SJCRH30 (cell line): ENCODE results near the gene CXCL17. TPM values are rescaled to one million over a fixed set of nuclear protein-coding genes. Genes with fewer than 3 reads are reported as not detected.
"Not testable (repeated sequence)": the region's sequence is repeated elsewhere in the genome, so short reads cannot be mapped to it uniquely, and the experiment has no call there.

Experiments
- DNase-seq, 2 experiments: peaks; one replicate each; pipeline ENCODE4 v3.0.0-alpha.2; 2015 to 2020
- H3K27ac ChIP-seq: fragments of 250-450 bp; sonication (Bioruptor Pico); 2 replicates; pipeline ENCODE4 v1.5.1; 2020; ENCODE audit warnings: mild to moderate bottlenecking, moderate library complexity
- H3K27me3 ChIP-seq: fragments of 250-450 bp; sonication (Bioruptor Pico); 2 replicates; pipeline ENCODE4 v1.5.1; 2020; ENCODE audit warnings: mild to moderate bottlenecking, moderate library complexity
- H3K36me3 ChIP-seq: fragments of 250-450 bp; sonication (Bioruptor Pico); 2 replicates; pipeline ENCODE4 v1.5.1; 2020; ENCODE audit warnings: mild to moderate bottlenecking, moderate library complexity
- H3K4me1 ChIP-seq: fragments of 250-450 bp; sonication (Bioruptor Pico); 2 replicates; pipeline ENCODE4 v1.5.1; 2020; ENCODE audit warnings: mild to moderate bottlenecking, moderate library complexity
- H3K4me3 ChIP-seq: fragments of 250-450 bp; sonication (Bioruptor Pico); 2 replicates; pipeline ENCODE4 v1.5.1; 2020; ENCODE audit warnings: mild to moderate bottlenecking, moderate library complexity
- H3K9me3 ChIP-seq: fragments of 250-450 bp; sonication (Bioruptor Pico); replicated peaks from 2 replicates; pipeline ENCODE4 v1.5.1; 2020; ENCODE audit warnings: mild to moderate bottlenecking, moderate library complexity
- total RNA-seq: library from RNA; depleted of rRNA; stranded (reverse); fragments of >200 nt; shearing (Covaris generic); gene quantifications from 2 replicates; pipeline ENCODE4 v1.2.3, GENCODE V29; 2014

Gene CXCL17
- total RNA-seq, 1 experiment from 2014 or later: not detected

DNA sequence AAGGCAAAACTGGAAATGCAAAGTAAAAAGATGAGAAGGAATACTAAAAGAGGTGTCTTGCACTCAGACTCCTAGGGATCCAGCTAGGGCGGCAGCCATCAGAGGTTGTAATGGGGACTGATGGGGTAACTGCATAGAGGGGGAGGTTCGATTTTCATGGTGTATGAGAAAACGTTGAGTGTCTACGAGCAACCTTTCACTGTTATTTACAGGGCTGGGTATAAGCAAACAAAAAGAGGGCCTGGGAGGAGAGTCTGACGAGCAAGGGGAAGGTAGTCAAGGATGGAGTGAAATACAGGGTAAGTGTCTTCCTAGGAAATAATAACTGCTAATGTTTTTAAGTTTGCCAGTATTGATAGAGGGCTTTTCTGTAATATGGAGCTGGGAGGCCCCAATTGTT lies 5.6 kb upstream of the CXCL17 start:
- not testable (repeated sequence) for H3K9me3 ChIP-seq, H3K4me3 ChIP-seq, H3K27ac ChIP-seq, DNase-seq, H3K36me3 ChIP-seq, H3K4me1 ChIP-seq
- H3K27me3 ChIP-seq: peaks cover 15% of the 10 kb centered on the region; the same call in 1 of the 2 replicates

GRCh38 chr19:42445948-42446347 lies 3.2 kb upstream of the CXCL17 start:
- peaks cover 6% of the 10 kb centered on the region; the same call in 1 of the 2 replicates for H3K27me3 ChIP-seq
- no peak for DNase-seq
- no peaks in the 10 kb centered on the region for H3K36me3 ChIP-seq
- H3K4me1 ChIP-seq: peaks cover 9% of the 10 kb centered on the region; the same call in 1 of the 2 replicates
- H3K4me3 ChIP-seq: no peak overlapping the region
- no peak overlapping the region for H3K27ac ChIP-seq
- H3K9me3 ChIP-seq: no peaks in the 10 kb centered on the region

DNA sequence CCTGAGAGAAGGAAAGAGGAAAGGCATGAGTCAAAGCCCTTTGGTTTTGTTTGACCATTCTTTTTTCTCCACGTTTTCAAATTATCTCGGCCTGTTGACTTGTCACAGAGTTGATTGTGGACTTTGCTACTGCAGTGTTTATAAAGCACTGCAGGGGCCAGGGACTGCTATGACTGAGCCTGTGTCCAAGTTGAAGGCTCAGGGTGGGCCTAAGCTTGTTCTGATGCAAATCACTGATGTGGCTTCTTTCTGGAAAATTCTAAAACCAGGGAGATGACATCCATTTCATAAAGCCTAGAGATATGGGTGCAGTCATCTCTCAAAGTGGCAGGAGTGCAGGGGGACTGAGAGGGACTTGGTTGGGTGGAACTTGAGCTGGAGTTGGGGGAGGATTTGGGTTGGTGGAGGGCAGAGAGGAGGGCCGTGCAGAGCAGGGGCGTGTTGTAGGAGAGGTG lies 1.2 kb upstream of the CXCL17 start:
- Histone ChIP-seq H3K36me3 (no peaks in the 10 kb centered on the region), H3K9me3 (no peaks in the 10 kb centered on the region), H3K27ac (no peak overlapping the region), H3K4me1 (peaks cover 9% of the 10 kb centered on the region; the same call in 1 of the 2 replicates), H3K27me3 (no peaks in the 10 kb centered on the region), H3K4me3 (no peak overlapping the region)
- DNase-seq: no peak

DNA sequence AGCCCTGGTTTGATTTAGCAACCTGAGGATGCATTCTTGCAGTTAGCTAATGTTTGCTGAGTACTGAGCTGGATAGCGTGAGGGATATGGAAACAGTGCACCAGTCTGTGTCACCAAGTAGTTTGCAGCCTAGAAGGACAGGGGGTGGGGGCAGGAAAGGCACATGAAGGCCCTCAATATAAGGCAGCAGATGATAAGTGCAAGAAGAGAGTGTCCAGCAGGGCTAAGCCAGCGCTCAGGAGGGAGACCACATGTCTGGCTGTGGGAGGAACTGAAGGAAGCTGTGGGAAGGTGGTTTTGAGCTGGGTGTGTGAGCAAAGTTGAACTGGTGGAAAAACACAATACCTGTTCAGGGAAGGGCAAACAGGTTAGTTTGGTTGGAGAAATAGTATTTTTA lies 1.7 kb downstream of the CXCL17 start:
- no peaks in the 10 kb centered on the region for H3K36me3 ChIP-seq
- H3K27me3 ChIP-seq: no peaks in the 10 kb centered on the region
- peaks cover 9% of the 10 kb centered on the region; the same call in 1 of the 2 replicates for H3K4me1 ChIP-seq
- no peaks in the 10 kb centered on the region for H3K9me3 ChIP-seq
- no peak overlapping the region for H3K4me3 ChIP-seq
- DNase-seq: no peak
- no peak overlapping the region for H3K27ac ChIP-seq

DNA sequence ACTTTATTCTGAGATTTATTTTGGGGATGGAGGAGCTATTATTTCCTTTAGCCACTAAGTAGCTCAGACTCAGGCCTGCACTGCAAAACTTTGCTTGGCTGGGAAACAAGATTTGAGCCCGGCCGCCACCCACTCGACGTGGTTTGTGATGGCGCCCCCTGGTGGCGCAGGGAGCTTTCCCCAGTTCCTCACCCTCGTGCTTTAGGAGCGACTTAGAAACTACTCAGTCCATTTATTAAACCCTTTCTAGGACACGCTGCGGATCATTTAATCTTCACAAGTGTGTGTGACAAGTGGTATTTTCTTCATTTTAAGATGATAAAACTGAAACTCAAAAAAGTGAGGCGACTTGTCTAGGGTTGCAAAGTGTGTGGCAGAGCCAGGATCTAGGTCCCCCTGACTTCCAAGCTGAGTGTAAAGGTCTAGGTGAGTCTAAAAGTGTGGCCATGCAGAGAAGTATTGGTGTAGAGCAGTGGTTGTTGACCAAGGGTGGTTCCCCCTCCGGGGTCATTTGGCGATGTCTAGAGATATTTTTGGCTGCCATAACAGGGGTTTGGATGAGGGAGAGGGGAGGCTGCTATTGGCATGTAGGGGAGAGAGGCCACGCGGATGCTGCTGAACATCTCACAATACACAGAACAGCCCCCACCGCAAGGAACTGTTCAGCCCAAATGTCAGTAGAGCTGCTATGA lies 2.2 kb downstream of the CXCL17 start:
- Histone ChIP-seq H3K27ac (no peak overlapping the region), H3K4me3 (no peak overlapping the region), H3K4me1 (peaks cover 9% of the 10 kb centered on the region; the same call in 1 of the 2 replicates), H3K36me3 (no peaks in the 10 kb centered on the region), H3K27me3 (no peaks in the 10 kb centered on the region), H3K9me3 (no peaks in the 10 kb centered on the region)
- DNase-seq: peak; percentile 71 to 81

DNA sequence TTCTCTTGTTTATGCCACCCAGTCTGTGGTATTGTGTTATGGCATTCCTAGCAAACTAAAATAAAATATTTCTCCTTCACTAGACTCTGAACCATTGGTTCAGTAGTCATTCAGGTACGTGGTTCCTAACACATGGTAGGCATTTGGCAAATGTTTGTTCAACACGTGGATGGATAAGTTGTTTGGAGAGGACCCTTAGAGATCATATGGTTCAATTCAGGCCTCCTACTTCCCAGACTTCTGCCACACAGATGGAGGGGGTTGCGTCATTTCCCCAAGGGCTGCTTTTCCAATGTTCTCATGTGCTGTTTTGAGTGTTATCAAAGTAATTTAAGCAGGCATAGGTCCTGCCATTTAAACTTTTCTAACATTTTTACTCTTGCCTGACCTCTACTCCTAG lies 6.7 kb downstream of the CXCL17 start:
- DNase-seq: no peak
- H3K4me1 ChIP-seq: peaks cover 3% of the 10 kb centered on the region; the same call in 1 of the 2 replicates
- H3K36me3 ChIP-seq: no peaks in the 10 kb centered on the region
- no peak overlapping the region for H3K4me3 ChIP-seq
- no peaks in the 10 kb centered on the region for H3K27me3 ChIP-seq
- H3K9me3 ChIP-seq: no peaks in the 10 kb centered on the region
- H3K27ac ChIP-seq: no peak overlapping the region

GRCh38 chr19:42435316-42435715 lies 7.4 kb downstream of the CXCL17 start:
- DNase-seq: no peak
- H3K27me3 ChIP-seq: no peaks in the 10 kb centered on the region
- no peak overlapping the region for H3K4me3 ChIP-seq
- H3K36me3 ChIP-seq: no peaks in the 10 kb centered on the region
- H3K4me1 ChIP-seq: peaks cover 3% of the 10 kb centered on the region; the same call in 1 of the 2 replicates
- no peak overlapping the region for H3K27ac ChIP-seq
- H3K9me3 ChIP-seq: no peaks in the 10 kb centered on the region

DNA sequence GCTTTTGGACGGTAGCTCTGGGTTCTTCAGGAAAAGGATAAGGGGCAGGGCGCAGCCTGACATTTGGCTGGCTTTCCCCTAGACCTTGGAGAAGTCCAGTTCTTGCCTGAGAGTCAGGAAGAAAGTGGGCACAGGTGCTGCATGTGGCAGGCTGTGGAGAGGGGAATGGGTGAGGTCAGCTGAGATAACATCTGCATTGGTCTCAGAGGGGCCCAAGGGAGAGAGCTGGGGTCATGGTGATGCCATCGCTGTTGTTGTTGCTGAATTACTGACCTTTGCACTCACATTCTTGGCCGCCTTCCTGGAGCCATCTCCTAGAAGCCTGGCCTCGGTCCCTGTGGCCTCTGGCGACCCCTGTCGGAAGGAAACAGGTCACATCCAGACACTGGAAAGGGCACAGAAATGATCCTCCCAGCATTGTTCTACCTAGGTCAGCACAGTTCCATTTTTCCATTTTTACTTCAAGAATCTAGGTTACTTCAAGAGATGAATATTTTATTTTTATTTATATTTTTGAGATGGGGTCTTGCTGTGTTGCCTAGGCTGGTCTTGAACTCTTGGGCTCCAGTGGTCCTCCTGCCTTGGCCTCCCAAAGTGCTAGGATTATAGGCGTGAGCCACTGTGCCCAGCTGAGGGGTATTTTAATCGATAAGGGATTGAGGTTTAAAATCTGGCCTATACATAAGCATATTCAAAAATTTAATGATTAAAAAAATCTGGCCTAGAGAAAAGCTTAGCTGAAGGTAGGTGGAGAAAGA lies 9.1 kb downstream of the CXCL17 start:
- peak; percentile 78 to 81 for DNase-seq
- Histone ChIP-seq H3K4me1 (peaks cover 3% of the 10 kb centered on the region; the same call in 1 of the 2 replicates), H3K9me3 (no peaks in the 10 kb centered on the region), H3K27ac (no peak overlapping the region), H3K27me3 (no peaks in the 10 kb centered on the region), H3K36me3 (no peaks in the 10 kb centered on the region), H3K4me3 (no peak overlapping the region)

DNA sequence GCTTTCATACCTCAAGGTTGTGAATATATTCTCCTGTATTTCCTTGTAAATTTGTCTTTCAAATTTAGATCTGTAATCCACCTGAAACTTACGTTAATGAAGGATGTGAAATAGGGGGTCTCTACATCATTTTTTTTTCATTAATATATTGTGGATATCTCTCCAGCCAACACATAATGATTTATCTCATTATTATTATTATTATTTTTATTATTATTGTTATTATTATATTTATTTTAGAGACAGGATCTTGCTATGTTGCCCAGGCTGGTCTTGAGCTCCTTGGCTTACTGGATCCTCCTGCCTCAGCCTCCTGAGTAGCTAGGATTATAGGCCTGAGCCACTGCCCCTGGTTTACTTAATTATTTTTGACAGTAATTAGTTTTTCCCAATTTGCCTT lies 11.3 kb downstream of the CXCL17 start:
- H3K9me3 ChIP-seq: no peaks in the 10 kb centered on the region
- no peak for DNase-seq
- no peaks in the 10 kb centered on the region; the same call in 1 of the 2 replicates for H3K27me3 ChIP-seq
- H3K27ac ChIP-seq: no peak overlapping the region
- peaks cover 3% of the 10 kb centered on the region; the same call in 1 of the 2 replicates for H3K4me1 ChIP-seq
- H3K4me3 ChIP-seq: no peak overlapping the region
- no peaks in the 10 kb centered on the region for H3K36me3 ChIP-seq

DNA sequence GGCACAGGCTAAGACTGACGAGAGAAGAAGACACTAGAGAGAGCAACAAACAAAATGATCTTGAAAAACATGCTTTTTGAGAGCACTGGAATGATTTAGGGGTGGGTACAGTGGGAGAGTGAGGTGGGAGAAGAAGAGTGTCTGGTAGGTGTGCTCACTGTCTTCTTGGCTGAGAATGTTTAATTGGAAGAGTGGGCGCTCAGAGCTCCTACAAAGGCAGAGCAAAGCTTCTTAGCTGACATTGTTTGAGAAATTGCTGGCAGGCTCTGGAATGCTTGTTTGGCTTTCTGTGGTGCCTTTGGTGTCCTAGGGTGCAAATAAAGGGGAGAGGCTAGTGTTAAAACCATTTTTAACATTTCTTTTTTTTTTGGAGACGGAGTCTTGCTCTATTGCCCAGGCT lies 14.1 kb downstream of the CXCL17 start:
- DNase-seq: no peak
- H3K9me3 ChIP-seq: no peaks in the 10 kb centered on the region

DNA sequence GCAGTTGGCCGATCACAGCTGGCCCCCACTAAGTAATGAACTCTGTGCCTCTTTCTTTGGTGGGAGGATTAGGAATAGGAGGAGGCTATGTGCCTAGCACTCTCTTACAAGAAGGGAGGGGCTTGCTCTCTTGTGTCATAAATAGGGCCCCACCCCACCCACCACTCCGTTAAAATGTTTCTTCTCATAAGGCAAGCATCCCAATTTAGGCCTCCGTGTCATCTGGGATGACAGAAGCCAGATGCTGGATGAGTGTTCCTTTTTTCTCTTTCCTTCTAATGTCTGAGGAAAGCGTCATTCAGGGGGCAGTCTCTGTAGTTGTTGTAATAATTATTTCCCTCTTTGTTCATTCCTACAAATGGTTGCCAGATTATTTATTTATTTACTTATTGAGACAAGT lies 15.4 kb downstream of the CXCL17 start, which contains the start of gene LIPE:
Gene LIPE (minus strand): TSS at position 76 of the 400 bp plus-strand sequence. CDS start 239 bp downstream, outside the sequence.
- Histone ChIP-seq H3K4me3 (no peak within 1 kb of the TSS), H3K9me3 (no peaks in the 10 kb centered on the region), H3K27me3 (no peaks in the 10 kb centered on the region; the same call in 1 of the 2 replicates), H3K36me3 (no peaks in the 10 kb centered on the region), H3K27ac (no peak within 1 kb of the TSS), H3K4me1 (no peaks in the 10 kb centered on the region)
- DNase-seq: no peak

More for the DNA sequence above, 14.1 kb downstream of the CXCL17 start:
- peaks cover 3% of the 10 kb centered on the region; the same call in 1 of the 2 replicates for H3K4me1 ChIP-seq
- no peaks in the 10 kb centered on the region for H3K36me3 ChIP-seq
- no peak overlapping the region for H3K27ac ChIP-seq
- no peak overlapping the region for H3K4me3 ChIP-seq
- no peaks in the 10 kb centered on the region; the same call in 1 of the 2 replicates for H3K27me3 ChIP-seq

DNA sequence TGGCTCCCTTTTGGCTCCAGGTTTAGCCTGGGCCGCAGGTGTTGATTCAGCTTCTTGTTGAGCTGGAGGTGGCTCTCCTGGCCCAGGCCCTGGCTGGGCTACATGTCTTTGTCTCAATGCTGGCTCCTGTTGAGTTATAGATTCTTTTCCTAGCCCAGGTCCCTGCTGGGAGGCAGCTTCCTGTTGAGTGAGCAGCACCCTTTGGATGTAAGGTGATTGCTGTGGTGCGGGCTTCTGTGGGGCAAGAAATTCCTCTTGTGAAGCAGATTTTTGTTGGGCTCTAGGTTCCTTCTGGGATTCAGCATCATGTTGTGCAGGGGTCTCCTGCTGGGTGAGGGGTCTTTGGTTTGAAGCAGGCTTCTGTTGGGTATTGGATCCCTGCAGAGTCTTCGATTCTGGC lies 16.1 kb downstream of the CXCL17 start:
- H3K27me3 ChIP-seq: no peaks in the 10 kb centered on the region; the same call in 1 of the 2 replicates
- H3K4me1 ChIP-seq: no peaks in the 10 kb centered on the region
- no peaks in the 10 kb centered on the region for H3K36me3 ChIP-seq
- H3K9me3 ChIP-seq: no peaks in the 10 kb centered on the region
- no peak overlapping the region for H3K4me3 ChIP-seq
- H3K27ac ChIP-seq: no peak overlapping the region
- no peak for DNase-seq

DNA sequence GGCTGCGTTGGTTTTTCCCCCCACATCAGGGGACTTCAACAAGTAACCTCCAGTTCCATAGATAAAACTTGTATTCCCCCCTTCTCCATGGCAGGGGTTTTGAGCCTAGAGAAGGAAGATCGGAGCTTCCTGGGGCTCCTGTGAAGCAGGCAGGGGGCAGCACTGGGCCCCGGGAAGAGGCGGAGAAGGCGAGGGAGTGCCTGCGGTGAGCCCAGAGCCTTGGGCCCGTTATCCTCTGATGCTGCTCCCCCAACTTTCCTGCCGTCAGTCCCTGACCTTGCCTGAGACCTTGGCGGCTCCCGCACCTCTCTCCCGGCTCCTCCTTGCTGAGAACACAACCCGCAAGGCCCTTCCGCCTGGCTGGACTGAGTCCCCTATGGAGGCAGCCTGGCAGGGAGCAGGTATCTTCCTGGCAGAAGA lies 18.0 kb downstream of the CXCL17 start:
- Histone ChIP-seq H3K27me3 (no peaks in the 10 kb centered on the region; the same call in 1 of the 2 replicates), H3K9me3 (no peaks in the 10 kb centered on the region), H3K4me3 (no peak overlapping the region), H3K4me1 (no peaks in the 10 kb centered on the region), H3K36me3 (no peaks in the 10 kb centered on the region), H3K27ac (no peak overlapping the region)
- DNase-seq: no peak

DNA sequence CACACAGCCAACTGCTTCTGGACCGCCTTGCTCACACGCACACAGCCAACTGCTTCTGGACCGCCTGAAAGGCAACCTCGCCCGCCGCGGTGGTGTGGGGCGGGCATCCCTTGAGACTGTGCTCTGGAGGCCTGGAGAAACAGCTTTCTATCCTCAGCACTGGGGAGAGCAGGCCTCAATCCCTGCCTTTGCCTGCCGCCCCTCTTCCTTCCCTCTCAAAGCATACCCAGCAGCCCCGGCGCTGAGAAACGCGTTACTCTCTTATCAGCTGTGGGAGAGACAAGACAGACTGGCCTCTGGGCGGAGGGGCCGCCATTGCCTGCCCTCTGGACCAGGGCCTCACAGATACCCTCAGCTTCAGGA lies 18.4 kb downstream of the CXCL17 start:
- no peak for DNase-seq
- no peak overlapping the region for H3K4me3 ChIP-seq
- no peaks in the 10 kb centered on the region for H3K9me3 ChIP-seq
- no peaks in the 10 kb centered on the region for H3K4me1 ChIP-seq
- H3K27ac ChIP-seq: no peak overlapping the region
- H3K36me3 ChIP-seq: no peaks in the 10 kb centered on the region
- H3K27me3 ChIP-seq: no peaks in the 10 kb centered on the region; the same call in 1 of the 2 replicates
